ENCODE measurements around the gene HNRNPM. TPM values are rescaled to one million over a fixed set of nuclear protein-coding genes. Genes with fewer than 3 reads are reported as not detected.
A peak's percentile ranks its signal among the peaks of the same experiment; 100 is the strongest.

The HNRNPM gene
- total and polyA plus RNA-seq, 11 donors: 43.4 to 183 (median 95.3) TPM

DNA sequence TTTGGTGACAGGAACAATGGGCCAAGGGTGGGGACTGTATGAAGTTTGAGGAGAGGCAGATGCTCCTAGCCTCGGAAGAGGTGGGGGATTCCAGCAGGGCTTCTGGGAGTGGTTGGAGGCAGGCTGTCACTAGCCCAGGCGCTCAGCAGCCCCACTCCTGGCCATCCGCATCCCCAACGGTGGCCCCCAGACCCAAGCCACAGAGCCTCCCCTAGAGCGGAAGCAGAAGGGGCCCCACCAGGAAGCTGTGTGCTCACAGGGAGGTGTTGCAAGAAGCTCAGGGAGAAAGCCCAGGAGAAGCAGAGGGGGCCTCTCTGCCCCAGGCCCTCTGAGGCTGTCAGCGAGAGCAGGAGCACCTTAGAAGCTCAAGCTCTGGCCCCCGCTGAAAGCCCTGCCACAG, 49.4 kb downstream of the HNRNPM start:
- peaks cover 0 to 11% (median 8%) of the 10 kb centered on the region in 9 donors for H3K36me3 ChIP-seq

DNA sequence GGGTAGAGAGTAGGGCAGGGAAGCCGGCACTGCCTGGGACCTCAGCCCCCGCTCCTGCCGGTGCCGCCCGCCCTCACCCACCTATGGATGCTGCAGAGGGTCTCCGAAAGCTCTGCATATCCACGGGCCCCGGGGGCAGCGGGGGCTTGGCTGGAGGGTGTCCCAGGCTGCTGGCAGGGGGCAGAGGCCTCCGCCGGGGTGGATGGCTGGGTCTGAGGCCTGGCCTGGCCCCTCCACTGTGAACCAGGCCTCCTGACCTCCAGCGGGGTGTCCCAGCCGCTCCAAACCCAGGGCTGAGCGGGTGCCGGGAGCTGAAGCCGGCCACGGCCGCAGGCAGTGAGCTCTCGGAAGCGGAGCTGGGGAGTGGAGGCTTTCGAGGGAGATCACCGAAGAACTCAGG, 53.5 kb downstream of the HNRNPM start:
- intact Hi-C loops (cut with DNase I): no loop called here
- WGBS, 4 donors: 85 to 93% (median 88%) methylated on average over 14 to 22 of the region's 22 CpGs
- no peak for DNase-seq
- Histone ChIP-seq H3K9me3 (no peaks in the 10 kb centered on the region), H3K4me1 (peaks cover 0 to 35% (median 0%) of the 10 kb centered on the region in 12 donors), H3K27me3 (no peaks in the 10 kb centered on the region), H3K27ac (no peak overlapping the region), H3K36me3 (no peaks in the 10 kb centered on the region), H3K4me3 (no peak overlapping the region)
- TF ChIP-seq, protein P1, sequence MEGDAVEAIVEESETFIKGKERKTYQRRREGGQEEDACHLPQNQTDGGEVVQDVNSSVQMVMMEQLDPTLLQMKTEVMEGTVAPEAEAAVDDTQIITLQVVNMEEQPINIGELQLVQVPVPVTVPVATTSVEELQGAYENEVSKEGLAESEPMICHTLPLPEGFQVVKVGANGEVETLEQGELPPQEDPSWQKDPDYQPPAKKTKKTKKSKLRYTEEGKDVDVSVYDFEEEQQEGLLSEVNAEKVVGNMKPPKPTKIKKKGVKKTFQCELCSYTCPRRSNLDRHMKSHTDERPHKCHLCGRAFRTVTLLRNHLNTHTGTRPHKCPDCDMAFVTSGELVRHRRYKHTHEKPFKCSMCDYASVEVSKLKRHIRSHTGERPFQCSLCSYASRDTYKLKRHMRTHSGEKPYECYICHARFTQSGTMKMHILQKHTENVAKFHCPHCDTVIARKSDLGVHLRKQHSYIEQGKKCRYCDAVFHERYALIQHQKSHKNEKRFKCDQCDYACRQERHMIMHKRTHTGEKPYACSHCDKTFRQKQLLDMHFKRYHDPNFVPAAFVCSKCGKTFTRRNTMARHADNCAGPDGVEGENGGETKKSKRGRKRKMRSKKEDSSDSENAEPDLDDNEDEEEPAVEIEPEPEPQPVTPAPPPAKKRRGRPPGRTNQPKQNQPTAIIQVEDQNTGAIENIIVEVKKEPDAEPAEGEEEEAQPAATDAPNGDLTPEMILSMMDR (IDR thresholded peaks at IDR 0.05): no peak
- no peak for TF ChIP-seq POLR2A (IDR thresholded peaks at IDR 0.05)
- ATAC-seq: peak in 1 of 4 donors; percentile 8

More for the DNA sequence above, 49.4 kb downstream of the HNRNPM start:
- H3K4me1 ChIP-seq: peaks cover 0 to 14% (median 0%) of the 10 kb centered on the region in 12 donors
- peak overlapping the region in 1 of 12 donors; percentile 12 for H3K4me3 ChIP-seq
- WGBS, 4 donors: 58 to 88% (median 71%) methylated on average over 3 to 7 of the region's 7 CpGs
- H3K9me3 ChIP-seq: no peaks in the 10 kb centered on the region
- no peak for ATAC-seq
- intact Hi-C loops (cut with DNase I): no loop called here
- DNase-seq: peak in 1 of 5 donors; percentile 70
- TF ChIP-seq POLR2A (IDR thresholded peaks at IDR 0.05): no peak
- TF ChIP-seq, protein P1 (IDR thresholded peaks at IDR 0.05): no peak
- peak overlapping the region in 1 of 12 donors; percentile 42 for H3K27ac ChIP-seq
- no peaks in the 10 kb centered on the region for H3K27me3 ChIP-seq

- no peak overlapping the region for H3K27ac ChIP-seq
- no peak overlapping the region for H3K4me3 ChIP-seq
- intact Hi-C loops (cut with DNase I): no loop called here
- TF ChIP-seq, protein P1 (IDR thresholded peaks at IDR 0.05): no peak
- no peak for TF ChIP-seq POLR2A (IDR thresholded peaks at IDR 0.05)
- DNase-seq (no peak), ATAC-seq (no peak)
- H3K9me3 ChIP-seq: no peaks in the 10 kb centered on the region
- H3K4me1 ChIP-seq: peaks cover 0 to 40% (median 0%) of the 10 kb centered on the region in 12 donors
- no peaks in the 10 kb centered on the region for H3K36me3 ChIP-seq
- WGBS, 4 donors: 89 to 91% (median 89%) methylated on average over 34 to 41 of the region's 41 CpGs
- no peaks in the 10 kb centered on the region for H3K27me3 ChIP-seq
These were observed 54.5 kb downstream of the HNRNPM start for GRCh38 chr19:8499048-8499833.

- peaks cover 0 to 40% (median 0%) of the 10 kb centered on the region in 12 donors for H3K4me1 ChIP-seq
- no peaks in the 10 kb centered on the region for H3K9me3 ChIP-seq
- no peak for DNase-seq
- TF ChIP-seq POLR2A (IDR thresholded peaks at IDR 0.05): no peak
- TF ChIP-seq, protein P1 (IDR thresholded peaks at IDR 0.05): no peak
- ATAC-seq: peak in 2 of 4 donors; percentile 12 to 13
- peak overlapping the region in 1 of 12 donors; percentile 51 for H3K4me3 ChIP-seq
- 68 to 84% (median 69%) methylated on average over 7 of the region's 7 CpGs for WGBS, 4 donors
- intact Hi-C loops (cut with DNase I): loop anchor here in 2 of 10 donors (10.0 kb wide), 2 partner anchors 55 to 85 kb away; partner anchors contain the start of genes HNRNPM (in 1 of the 2) and MARCHF2 (in 1 of the 2)
- H3K36me3 ChIP-seq: no peaks in the 10 kb centered on the region
- peak overlapping the region in 1 of 12 donors; percentile 47 for H3K27ac ChIP-seq
- no peaks in the 10 kb centered on the region for H3K27me3 ChIP-seq
These were observed 55.4 kb downstream of the HNRNPM start for GRCh38 chr19:8500158-8500557.
